Umbilical cord (tissue), 2 donors: ENCODE data around the gene CCR8. TPM values are rescaled to one million over a fixed set of nuclear protein-coding genes. Genes with fewer than 3 reads are reported as not detected.
"Not testable (repeated sequence)": the region's sequence is repeated elsewhere in the genome, so short reads cannot be mapped to it uniquely, and the experiment has no call there.

ENCODE experiments used
- DNase-seq: peaks from one replicate; pipeline ENCODE4 v3.0.0-alpha.2; 2015; ENCODE audit warnings: low spot score
- total RNA-seq: library from RNA; depleted of rRNA; stranded (reverse); fragments of >200 nt; gene quantifications from one replicate; pipeline ENCODE4 v1.2.3, GENCODE V29; 2014; ENCODE audit warnings: low replicate concordance; ENCODE audit not compliant: insufficient read depth

Gene CCR8
- total RNA-seq, 1 donor from 2014 or later: 18.3 TPM

GRCh38 chr3:39313289-39313688, 16.2 kb upstream of the CCR8 start:
- DNase-seq: no peak

- DNase-seq: no peak
Observed at GRCh38 chr3:39315420-39315819, 14.1 kb upstream of the CCR8 start.

GRCh38 chr3:39317571-39318169, 11.8 kb upstream of the CCR8 start:
- DNase-seq: no peak

- DNase-seq: no peak
Observed at GRCh38 chr3:39318301-39318700, 11.2 kb upstream of the CCR8 start.

GRCh38 chr3:39319249-39319648, 10.3 kb upstream of the CCR8 start:
- DNase-seq: no peak

- not testable (repeated sequence) for DNase-seq
Observed at GRCh38 chr3:39321574-39321983, 7.9 kb upstream of the CCR8 start.

- DNase-seq: not testable (repeated sequence)
Observed at GRCh38 chr3:39322209-39322715, 7.2 kb upstream of the CCR8 start.

- DNase-seq: no peak
Observed at GRCh38 chr3:39322936-39323335, 6.6 kb upstream of the CCR8 start.

- DNase-seq: no peak
Observed at GRCh38 chr3:39323494-39323893, 6.0 kb upstream of the CCR8 start.

GRCh38 chr3:39325236-39325635, 4.3 kb upstream of the CCR8 start:
- DNase-seq: no peak

GRCh38 chr3:39327053-39327745, 2.3 kb upstream of the CCR8 start:
- no peak for DNase-seq

- DNase-seq: no peak
Observed at GRCh38 chr3:39327746-39328349, 1.7 kb upstream of the CCR8 start.

- no peak for DNase-seq
Observed at GRCh38 chr3:39330824-39331223, 1.3 kb downstream of the CCR8 start.

GRCh38 chr3:39332525-39332924, 3.0 kb downstream of the CCR8 start:
- no peak for DNase-seq

- no peak for DNase-seq
Observed at GRCh38 chr3:39333607-39334006, 4.1 kb downstream of the CCR8 start.

GRCh38 chr3:39334205-39334604, 4.7 kb downstream of the CCR8 start:
- DNase-seq: no peak

- DNase-seq: no peak
Observed at GRCh38 chr3:39338201-39338600, 8.7 kb downstream of the CCR8 start.

GRCh38 chr3:39339086-39339485, 9.6 kb downstream of the CCR8 start:
- no peak for DNase-seq

GRCh38 chr3:39343076-39343717, 13.7 kb downstream of the CCR8 start:
- no peak for DNase-seq

- no peak for DNase-seq
Observed at GRCh38 chr3:39343760-39344159, 14.3 kb downstream of the CCR8 start.

GRCh38 chr3:39344746-39345344, 15.3 kb downstream of the CCR8 start:
- no peak for DNase-seq
